Measurements from ENCODE around the gene SCGB1D1.

Gene SCGB1D1, protein sequence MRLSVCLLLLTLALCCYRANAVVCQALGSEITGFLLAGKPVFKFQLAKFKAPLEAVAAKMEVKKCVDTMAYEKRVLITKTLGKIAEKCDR

DNA sequence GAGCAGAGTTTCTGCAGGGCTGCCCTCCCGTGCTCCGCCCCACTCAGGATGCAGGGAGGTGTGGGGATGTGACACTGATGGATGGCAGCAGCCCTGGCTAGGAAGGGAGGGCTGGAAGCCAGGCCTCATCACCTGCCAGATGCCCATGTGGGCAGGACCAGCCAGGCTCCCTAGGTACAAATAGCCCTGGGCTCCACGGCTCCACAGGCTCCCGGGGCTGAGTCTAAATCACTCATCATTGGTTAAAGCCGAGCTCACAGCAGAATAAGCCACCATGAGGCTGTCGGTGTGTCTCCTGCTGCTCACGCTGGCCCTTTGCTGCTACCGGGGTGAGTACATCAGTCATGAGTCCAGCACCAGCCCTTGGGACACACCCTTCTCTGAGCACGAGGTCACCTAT, at the start of gene SCGB1D1:
Gene SCGB1D1, plus strand, starts transcription at position 206 of the 400 bp plus-strand sequence. Its CDS starts 69 bp downstream, at position 275.
- no peak for DNase-seq (ENCODE audit: low read depth in 3 of 3)

DNA sequence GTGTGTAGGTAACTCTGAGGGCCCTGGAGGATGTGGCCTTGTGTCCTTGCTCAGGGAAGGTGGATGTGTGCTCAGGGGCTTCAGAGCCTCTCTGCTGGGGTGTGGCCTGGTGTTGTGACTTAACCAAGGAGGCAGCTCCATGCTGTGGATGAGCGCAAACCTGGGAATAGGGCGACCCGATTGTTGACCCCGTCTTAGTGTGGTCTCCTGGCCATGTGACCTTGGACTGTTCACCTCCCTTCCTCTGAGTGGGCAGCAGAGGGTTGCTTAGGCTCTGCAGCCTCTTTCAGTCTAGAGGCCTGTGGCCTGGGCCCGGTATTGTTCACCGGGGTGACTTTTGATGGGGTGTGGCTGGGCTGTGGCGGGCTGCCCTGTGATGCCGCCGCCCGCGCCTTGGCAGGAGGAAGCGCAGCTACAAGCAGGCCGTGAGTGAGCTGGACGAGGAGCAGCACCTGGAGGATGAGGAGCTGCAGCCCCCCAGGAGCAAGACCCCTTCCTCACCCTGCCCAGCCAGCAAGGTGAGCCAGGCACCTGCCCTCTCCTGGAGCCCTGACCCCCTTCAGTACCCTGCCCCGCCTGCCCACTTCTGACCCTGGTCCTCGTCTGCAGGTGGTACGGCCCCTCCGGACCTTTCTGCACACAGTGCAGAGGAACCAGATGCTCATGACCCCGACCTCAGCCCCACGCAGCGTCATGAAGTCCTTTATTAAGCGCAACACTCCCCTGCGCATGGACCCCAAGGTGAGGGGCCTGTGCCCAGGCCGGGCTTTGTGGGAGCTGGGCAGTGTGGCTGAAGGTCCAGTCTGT, 49.5 kb upstream of the SCGB1D1 start:
- DNase-seq (ENCODE audit: low read depth in 3 of 3), result no peak

- DNase-seq (ENCODE audit: low read depth in 3 of 3), result no peak
These were observed 48.6 kb upstream of the SCGB1D1 start for GRCh38 chr11:62141111-62142042.

DNA sequence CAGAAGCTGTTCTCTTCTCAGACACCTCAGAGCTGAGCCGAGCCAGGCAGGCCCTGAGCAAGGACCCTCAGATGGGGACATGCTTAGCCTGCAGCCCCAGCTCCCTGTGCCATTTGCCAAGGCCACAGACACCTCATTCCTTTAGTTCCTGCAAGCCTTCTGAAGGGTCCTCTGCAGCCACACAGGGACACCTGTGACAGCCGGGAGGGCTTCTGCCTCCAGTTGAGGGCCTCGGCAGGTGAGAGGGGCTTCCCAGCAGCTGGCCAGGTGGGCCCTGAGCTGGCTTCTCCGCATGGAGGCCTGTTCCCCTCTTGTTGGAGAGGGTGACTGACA, 48.0 kb upstream of the SCGB1D1 start:
- DNase-seq (ENCODE audit: low read depth in 3 of 3), result no peak

- DNase-seq (ENCODE audit: low read depth in 3 of 3), result no peak
These were observed 47.1 kb upstream of the SCGB1D1 start for GRCh38 chr11:62142921-62143320.

- no peak for DNase-seq (ENCODE audit: low read depth in 3 of 3)
These were observed 46.3 kb upstream of the SCGB1D1 start for GRCh38 chr11:62143727-62144126.

- no peak for DNase-seq (ENCODE audit: low read depth in 3 of 3)
These were observed 45.3 kb upstream of the SCGB1D1 start for GRCh38 chr11:62144641-62145255.

- no peak for DNase-seq (ENCODE audit: low read depth in 3 of 3)
These were observed 44.6 kb upstream of the SCGB1D1 start for GRCh38 chr11:62145261-62145871.

- no peak for DNase-seq (ENCODE audit: low read depth in 3 of 3)
These were observed 43.4 kb upstream of the SCGB1D1 start for GRCh38 chr11:62146476-62147200.

DNA sequence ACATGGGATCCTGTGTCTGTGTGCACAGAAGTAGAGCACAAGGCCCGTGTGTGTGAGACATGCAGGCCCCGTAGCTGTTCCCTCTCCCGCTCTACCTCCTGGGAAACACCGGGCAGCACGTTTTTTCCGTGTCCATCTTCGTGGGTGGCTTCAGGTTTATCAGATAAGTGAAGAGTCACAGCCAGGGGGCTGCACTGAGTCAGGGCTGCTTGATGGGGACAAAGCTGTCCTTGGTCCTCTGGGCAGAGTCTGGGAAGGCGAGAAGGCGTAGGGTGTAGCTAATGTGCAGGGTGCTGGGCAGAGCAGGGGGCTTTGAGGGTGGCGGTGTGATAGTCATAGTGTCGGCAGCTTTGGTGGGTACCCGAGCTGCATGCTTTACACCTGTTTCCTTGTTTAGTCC, 42.5 kb upstream of the SCGB1D1 start:
- DNase-seq (ENCODE audit: low read depth in 3 of 3), result no peak

GRCh38 chr11:62148271-62148980, 41.6 kb upstream of the SCGB1D1 start:
- no peak for DNase-seq (ENCODE audit: low read depth in 3 of 3)

DNA sequence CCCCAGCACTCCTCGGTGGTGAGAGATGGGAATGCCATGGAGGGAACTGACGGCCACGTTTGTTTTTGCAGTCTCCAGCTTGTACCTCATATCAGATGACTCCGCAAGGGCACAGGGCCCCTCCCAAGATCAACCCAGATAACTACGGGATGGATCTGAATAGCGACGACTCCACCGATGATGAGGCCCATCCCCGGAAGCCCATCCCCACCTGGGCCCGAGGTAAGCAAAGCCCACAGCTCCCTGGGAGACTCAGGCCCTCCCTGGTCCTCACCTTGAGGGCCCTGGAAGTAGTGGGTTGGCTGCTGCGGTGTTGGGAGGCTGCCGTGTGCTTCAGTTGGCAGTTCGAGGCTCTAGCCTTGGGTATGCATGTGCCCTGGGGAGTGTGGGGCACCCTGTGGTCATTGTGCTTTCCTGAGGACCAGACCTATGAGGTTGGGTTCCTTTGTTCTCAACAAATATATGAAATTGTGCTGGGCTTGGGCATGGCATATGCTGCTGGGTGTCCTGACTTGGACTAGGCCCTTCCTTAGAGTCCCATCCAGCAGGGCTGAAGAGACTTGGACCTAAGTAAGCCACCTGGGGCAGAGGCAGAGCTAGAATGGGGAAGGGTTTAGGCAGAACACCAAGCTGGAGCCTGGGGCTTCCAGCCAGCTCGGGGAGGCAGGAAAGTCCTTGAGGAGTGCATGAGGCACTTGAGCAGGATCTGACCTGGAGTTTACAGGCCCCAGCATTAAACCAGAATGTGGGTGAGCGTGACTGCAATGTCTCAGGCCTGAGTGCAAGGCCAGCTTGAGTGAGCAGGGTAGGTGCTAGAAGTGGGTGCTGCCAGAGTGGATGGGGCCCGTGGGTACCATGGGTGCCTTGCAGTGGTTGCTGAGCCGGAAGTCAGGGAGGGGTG, 39.8 kb upstream of the SCGB1D1 start:
- no peak for DNase-seq (ENCODE audit: low read depth in 3 of 3)

GRCh38 chr11:62150887-62151736, 38.9 kb upstream of the SCGB1D1 start:
- DNase-seq (ENCODE audit: low read depth in 3 of 3), result no peak

- DNase-seq (ENCODE audit: low read depth in 3 of 3), result no peak
These were observed 38.3 kb upstream of the SCGB1D1 start for GRCh38 chr11:62151737-62152102.

- no peak for DNase-seq (ENCODE audit: low read depth in 3 of 3)
These were observed 37.5 kb upstream of the SCGB1D1 start for GRCh38 chr11:62152245-62153086.

GRCh38 chr11:62153087-62153395, 37.0 kb upstream of the SCGB1D1 start:
- no peak for DNase-seq (ENCODE audit: low read depth in 3 of 3)

DNA sequence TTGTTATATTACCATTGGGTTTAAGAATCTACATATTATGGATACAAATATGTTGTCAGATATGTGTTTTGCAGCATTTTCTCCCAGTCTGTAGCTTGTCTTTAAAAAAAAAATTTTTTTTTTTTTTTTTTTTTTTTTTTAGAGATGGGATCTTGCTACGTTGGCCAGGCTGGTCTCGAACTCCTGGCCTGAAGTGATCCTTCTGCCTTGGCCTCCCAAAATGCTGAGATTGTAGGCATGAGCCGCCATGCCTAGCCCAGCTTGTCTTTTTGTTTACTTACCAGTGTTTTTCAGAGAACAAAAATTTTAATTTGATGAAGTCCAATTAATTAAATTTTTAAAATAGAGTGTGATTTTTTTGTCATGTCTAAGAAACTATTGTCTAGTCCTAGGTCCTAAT, 36.4 kb upstream of the SCGB1D1 start:
- DNase-seq (ENCODE audit: low read depth in 3 of 3), result no peak

DNA sequence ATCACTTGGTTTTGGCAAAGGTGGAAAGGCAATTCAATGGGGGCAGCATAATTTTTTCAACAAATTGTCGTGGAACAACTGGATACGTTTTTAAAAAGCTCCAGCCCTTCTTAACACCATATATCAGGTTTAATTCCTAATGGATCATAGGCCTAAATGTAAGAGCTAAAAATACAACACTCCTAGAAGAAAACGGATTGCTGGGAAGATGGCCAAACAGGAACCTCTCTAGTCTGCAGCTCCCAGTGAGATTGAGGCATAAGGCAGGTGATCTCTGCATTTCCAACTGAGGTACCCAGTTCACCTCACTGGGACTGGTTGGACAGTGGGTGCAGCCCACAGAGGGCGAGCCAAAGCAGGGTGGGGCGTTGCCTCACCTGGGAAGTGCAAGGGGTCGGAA, 32.4 kb upstream of the SCGB1D1 start:
- no peak for DNase-seq (ENCODE audit: low read depth in 3 of 3)
